Tibial artery (tissue), 4 donors: ENCODE measurements around the gene CHORDC1.

ENCODE experiments used
- DNase-seq, 2 donors: peaks; one replicate each; pipeline ENCODE4 v3.0.0-alpha.2; 2019
- H3K27ac ChIP-seq, 2 donors: fragments of 200-600 bp; sonication (generic) in 1 of 2; 1 replicate in 1 of 2; 2 replicates in 1 of 2; pipeline ENCODE4 v1.5.1; 2018 to 2019; ENCODE audit warnings: mild to moderate bottlenecking in 1 of 2
- H3K27me3 ChIP-seq, 2 donors: fragments of 200-600 bp; sonication (generic) in 1 of 2; one replicate each; pipeline versions ENCODE4 v1.5.1 to v1.6.0; 2016 to 2019
- H3K36me3 ChIP-seq, 3 donors: fragments of 200-600 bp; sonication (generic) in 2 of 3; one replicate each; pipeline ENCODE4 v1.5.1; 2016 to 2019; ENCODE audit warnings: mild to moderate bottlenecking in 2 of 3
- H3K4me1 ChIP-seq, 4 donors: fragments of 200-600 bp; sonication (generic) in 2 of 4; 1 replicate in 3 of 4; 2 replicates in 1 of 4; pipeline ENCODE4 v1.5.1; 2016 to 2019
- H3K4me3 ChIP-seq, 2 donors: fragments of 200-600 bp; sonication (generic) in 1 of 2; 1 replicate in 1 of 2; 2 replicates in 1 of 2; pipeline ENCODE4 v1.5.1; 2018 to 2019; ENCODE audit warnings: mild to moderate bottlenecking in 2 of 2
- H3K9me3 ChIP-seq, 3 donors: fragments of 200-600 bp; sonication (generic) in 1 of 3; one replicate each; pipeline ENCODE4 v1.5.1; 2016 to 2019
- intact Hi-C: fragments of 100-400 bp; cut with DNase I; formaldehyde crosslinking; loops from one replicate; pipeline ENCODE4 v1.15.0; 2023; ENCODE audit warnings: low total_unique reads
- TF ChIP-seq, protein P1 (sequence below), 2 experiments: fragments of 200-600 bp in 1 of 2; fragments of 450-650 bp in 1 of 2; IDR thresholded peaks; one replicate each; pipeline ENCODE4 v1.5.1; 2017 to 2019; ENCODE audit warnings: antibody characterized with exemption in 2 of 2, mild to moderate bottlenecking in 1 of 2, moderate library complexity in 1 of 2

The CHORDC1 gene

DNA sequence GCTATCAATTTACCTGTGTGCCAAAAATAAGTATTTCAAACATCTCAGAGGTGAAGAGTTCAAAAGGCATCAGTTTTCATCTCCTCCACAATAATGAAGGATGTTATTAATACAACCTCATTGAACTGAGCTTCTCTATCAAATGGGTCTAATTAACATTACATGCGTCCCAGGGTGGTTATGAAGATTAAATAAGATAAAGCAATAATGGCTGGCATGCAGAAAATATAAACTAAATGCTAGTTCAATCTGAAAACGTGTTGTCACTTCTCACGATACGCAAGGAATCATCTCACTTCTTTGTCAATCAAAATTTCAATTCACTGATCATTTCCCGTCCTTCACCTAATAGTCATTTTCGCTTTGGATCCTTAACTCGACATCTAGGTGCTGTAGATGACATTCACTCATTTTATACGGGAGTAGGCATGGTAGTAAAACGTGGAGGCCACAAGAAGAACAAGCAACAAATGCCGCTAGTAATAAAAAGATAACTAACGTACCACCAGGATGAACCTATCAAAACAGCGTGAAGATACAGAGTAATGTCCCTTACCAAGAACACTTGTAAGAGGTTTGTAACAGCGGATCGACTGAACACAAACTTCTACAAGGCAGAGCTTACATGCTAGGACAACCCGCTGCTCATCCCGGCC is 918 bp downstream of the CHORDC1 start:
- Histone ChIP-seq H3K36me3 (no peaks in the 10 kb centered on the region), H3K4me3 (peak overlapping the region; percentile 79 to 96), H3K27ac (peak overlapping the region; percentile 92 to 95), H3K4me1 (peaks cover 0 to 38% (median 24%) of the 10 kb centered on the region in 4 donors), H3K9me3 (no peaks in the 10 kb centered on the region), H3K27me3 (no peaks in the 10 kb centered on the region)
- no peak for DNase-seq
- TF ChIP-seq, protein P1, sequence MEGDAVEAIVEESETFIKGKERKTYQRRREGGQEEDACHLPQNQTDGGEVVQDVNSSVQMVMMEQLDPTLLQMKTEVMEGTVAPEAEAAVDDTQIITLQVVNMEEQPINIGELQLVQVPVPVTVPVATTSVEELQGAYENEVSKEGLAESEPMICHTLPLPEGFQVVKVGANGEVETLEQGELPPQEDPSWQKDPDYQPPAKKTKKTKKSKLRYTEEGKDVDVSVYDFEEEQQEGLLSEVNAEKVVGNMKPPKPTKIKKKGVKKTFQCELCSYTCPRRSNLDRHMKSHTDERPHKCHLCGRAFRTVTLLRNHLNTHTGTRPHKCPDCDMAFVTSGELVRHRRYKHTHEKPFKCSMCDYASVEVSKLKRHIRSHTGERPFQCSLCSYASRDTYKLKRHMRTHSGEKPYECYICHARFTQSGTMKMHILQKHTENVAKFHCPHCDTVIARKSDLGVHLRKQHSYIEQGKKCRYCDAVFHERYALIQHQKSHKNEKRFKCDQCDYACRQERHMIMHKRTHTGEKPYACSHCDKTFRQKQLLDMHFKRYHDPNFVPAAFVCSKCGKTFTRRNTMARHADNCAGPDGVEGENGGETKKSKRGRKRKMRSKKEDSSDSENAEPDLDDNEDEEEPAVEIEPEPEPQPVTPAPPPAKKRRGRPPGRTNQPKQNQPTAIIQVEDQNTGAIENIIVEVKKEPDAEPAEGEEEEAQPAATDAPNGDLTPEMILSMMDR (IDR thresholded peaks at IDR 0.05) = no peak
- intact Hi-C loops = no loop called here

DNA sequence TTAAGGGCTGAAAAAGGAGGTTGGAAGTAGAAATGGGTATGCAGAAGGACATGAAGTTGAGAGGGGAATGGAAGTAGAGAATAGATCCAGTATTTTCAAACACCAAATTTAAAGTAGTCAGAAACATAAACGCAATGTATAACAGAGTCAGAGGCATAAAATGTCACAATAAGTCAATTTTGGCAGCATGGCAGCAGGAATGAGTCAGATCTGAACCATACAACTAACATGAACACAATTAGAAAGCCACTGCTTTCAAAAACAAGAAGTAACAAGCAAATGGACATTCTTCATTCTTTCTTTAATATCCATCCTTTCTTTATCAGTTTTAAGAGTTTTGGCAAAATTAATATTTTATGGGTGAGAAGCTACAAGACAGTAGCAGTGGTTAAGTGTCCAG is 2.5 kb downstream of the CHORDC1 start:
- DNase-seq = no peak
- intact Hi-C loops = no loop called here
- Histone ChIP-seq H3K27me3 (no peaks in the 10 kb centered on the region), H3K9me3 (no peaks in the 10 kb centered on the region), H3K4me3 (no peak overlapping the region), H3K36me3 (no peaks in the 10 kb centered on the region), H3K27ac (no peak overlapping the region), H3K4me1 (peaks cover 0 to 47% (median 24%) of the 10 kb centered on the region in 4 donors)
- TF ChIP-seq, protein P1 (IDR thresholded peaks at IDR 0.05) = no peak

DNA sequence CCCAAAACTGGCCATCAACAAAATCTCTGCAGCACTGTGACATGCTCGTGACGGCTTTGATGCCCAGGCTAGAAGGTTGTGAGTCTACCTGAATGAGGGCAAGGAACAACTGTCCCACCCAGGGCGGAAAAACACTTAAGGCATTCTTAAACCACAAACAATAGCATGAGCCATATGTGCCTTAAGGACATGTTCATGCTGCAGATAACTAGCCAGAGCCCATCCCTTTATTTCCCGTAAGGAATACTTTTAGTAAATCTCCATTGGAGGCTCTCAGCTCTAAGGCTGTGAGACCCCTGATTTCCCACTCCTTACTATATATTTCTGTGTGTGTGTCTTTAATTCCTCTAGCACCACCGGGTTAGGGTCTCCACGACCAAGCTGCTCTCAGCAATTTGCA is 3.4 kb downstream of the CHORDC1 start:
- TF ChIP-seq, protein P1 (IDR thresholded peaks at IDR 0.05) = no peak
- Histone ChIP-seq H3K4me1 (peaks cover 0 to 51% (median 24%) of the 10 kb centered on the region in 4 donors), H3K27ac (no peak overlapping the region)

DNA sequence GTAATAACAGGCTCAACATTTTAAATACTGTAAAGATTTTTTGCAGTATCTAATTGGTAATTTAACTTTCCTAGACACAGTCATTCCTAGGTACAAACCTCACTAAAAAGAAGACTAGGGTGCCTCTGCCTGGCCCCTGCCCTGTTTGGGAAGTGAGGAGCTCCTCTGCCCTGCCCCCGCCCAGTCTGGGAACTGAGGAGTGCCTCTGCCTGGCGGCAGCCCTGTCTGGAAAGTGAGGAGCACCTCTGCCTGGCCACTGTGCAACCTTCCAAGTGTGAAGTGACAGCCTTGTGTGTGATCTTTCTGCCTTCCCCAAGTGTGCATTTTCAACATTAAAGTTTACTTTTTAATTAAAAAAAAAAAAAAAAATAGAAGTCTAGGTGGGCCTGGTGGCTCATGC is 4.2 kb downstream of the CHORDC1 start:
- TF ChIP-seq, protein P1 (IDR thresholded peaks at IDR 0.05) = no peak
- intact Hi-C loops = no loop called here
- no peak for DNase-seq
- Histone ChIP-seq H3K4me3 (no peak overlapping the region), H3K27me3 (no peaks in the 10 kb centered on the region), H3K4me1 (peaks cover 0 to 51% (median 24%) of the 10 kb centered on the region in 4 donors), H3K36me3 (peaks cover 0 to 2% (median under 1%) of the 10 kb centered on the region in 3 donors), H3K27ac (no peak overlapping the region), H3K9me3 (no peaks in the 10 kb centered on the region)

More for the DNA sequence above, 3.4 kb downstream of the CHORDC1 start:
- Histone ChIP-seq H3K9me3 (no peaks in the 10 kb centered on the region), H3K27me3 (no peaks in the 10 kb centered on the region), H3K4me3 (no peak overlapping the region), H3K36me3 (no peaks in the 10 kb centered on the region)
- DNase-seq = no peak
- intact Hi-C loops = no loop called here

DNA sequence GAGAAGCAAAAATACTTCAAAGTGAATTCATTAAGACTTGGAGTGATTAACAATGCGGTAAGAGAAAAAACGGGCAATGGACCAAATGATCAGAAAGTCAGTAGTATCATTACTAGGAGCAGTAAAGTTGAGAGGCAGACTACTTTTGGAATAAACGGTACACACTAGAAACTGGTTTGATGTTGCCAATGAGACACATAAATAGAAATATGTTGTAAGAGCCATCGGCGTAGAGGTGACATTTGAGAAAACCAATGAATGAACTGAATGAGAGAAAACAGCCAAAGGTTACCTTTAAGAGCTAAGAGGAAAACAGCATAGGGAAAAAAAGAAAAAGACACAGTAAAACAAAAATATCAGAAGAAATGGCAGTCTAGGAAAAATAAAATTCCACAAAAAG is 6.2 kb downstream of the CHORDC1 start:
- no peaks in the 10 kb centered on the region for H3K27me3 ChIP-seq
- H3K4me3 ChIP-seq = no peak overlapping the region
- TF ChIP-seq, protein P1 (IDR thresholded peaks at IDR 0.05) = no peak
- intact Hi-C loops = no loop called here
- H3K9me3 ChIP-seq = no peaks in the 10 kb centered on the region
- no peak overlapping the region for H3K27ac ChIP-seq
- no peak for DNase-seq
- H3K36me3 ChIP-seq = peaks cover 3 to 6% (median 5%) of the 10 kb centered on the region in 3 donors
- H3K4me1 ChIP-seq = peaks cover 0 to 47% (median 22%) of the 10 kb centered on the region in 4 donors
